Mesothelial cell of epicardium (in vitro differentiated cells): ENCODE data around the gene TMEM229A. TPM values are rescaled to one million over a fixed set of nuclear protein-coding genes. Genes with fewer than 3 reads are reported as not detected.

ENCODE experiments used
- DNase-seq, 2 experiments: peaks; one replicate each; pipeline ENCODE4 v3.0.0; 2021; ENCODE audit warnings: low spot score in 2 of 2; ENCODE audit not compliant: unreplicated experiment in 2 of 2
- H3K27ac Mint-ChIP-seq: 2 replicates; pipeline ENCODE4 v1.8.0; 2021; ENCODE audit warnings: mixed read lengths
- H3K27me3 Mint-ChIP-seq: 2 replicates; pipeline ENCODE4 v1.8.0; 2021; ENCODE audit warnings: low read depth, mixed read lengths
- H3K36me3 Mint-ChIP-seq: 2 replicates; pipeline ENCODE4 v1.8.0; 2021; ENCODE audit warnings: mixed read lengths
- H3K4me1 Mint-ChIP-seq: 2 replicates; pipeline ENCODE4 v1.8.0; 2021; ENCODE audit warnings: mixed read lengths
- H3K4me3 Mint-ChIP-seq: 2 replicates; pipeline ENCODE4 v1.8.0; 2021; ENCODE audit warnings: mild to moderate bottlenecking, moderate library complexity, mixed read lengths
- H3K9me3 Mint-ChIP-seq: 2 replicates; pipeline ENCODE4 v1.8.0; 2021; ENCODE audit warnings: mixed read lengths
- total RNA-seq: library from RNA; stranded (reverse); gene quantifications from 3 replicates; pipeline ENCODE4 v1.2.1, GENCODE V29; 2021
- TF ChIP-seq, protein P1 (sequence below): fragments of 200-600 bp; sonication (generic); IDR thresholded peaks from one replicate; pipeline ENCODE4 v1.5.0; 2021; ENCODE audit warnings: antibody characterized with exemption; ENCODE audit not compliant: unreplicated experiment

Gene TMEM229A
- total RNA-seq, 1 donor from 2014 or later: 0.69 TPM

DNA sequence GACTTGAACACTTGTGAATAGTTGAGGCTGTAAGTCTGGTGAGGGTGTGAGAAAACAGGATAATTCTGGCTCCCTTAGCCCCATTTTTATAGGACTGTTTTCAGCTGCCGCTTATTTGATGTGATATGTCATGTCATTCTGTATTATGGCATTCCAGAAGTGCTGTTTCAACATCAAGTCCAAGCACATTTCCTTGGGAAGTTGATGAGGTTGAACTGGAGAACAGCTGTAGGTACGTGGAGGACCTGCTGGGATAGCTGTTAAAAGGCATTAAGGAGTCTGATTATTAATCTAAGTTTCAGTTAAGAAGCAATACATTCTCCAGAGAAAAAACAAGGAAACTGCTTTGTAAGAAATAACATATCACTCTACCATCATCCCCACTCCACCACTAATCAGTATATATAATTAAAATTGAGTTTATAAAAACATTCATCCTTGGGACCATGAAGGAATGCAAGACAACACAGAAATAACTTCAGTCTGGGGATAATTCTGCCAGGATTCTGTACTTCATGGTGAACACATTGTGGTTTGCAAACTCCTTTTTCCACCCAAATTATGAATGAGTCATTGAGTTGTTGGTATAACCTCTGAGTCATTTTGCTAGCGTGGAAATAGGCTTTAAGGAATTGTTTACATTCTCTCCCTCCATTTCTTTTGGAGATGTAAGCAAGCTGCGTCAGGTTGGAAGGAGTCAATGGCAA is 39.9 kb upstream of the TMEM229A start:
- TF ChIP-seq, protein P1, sequence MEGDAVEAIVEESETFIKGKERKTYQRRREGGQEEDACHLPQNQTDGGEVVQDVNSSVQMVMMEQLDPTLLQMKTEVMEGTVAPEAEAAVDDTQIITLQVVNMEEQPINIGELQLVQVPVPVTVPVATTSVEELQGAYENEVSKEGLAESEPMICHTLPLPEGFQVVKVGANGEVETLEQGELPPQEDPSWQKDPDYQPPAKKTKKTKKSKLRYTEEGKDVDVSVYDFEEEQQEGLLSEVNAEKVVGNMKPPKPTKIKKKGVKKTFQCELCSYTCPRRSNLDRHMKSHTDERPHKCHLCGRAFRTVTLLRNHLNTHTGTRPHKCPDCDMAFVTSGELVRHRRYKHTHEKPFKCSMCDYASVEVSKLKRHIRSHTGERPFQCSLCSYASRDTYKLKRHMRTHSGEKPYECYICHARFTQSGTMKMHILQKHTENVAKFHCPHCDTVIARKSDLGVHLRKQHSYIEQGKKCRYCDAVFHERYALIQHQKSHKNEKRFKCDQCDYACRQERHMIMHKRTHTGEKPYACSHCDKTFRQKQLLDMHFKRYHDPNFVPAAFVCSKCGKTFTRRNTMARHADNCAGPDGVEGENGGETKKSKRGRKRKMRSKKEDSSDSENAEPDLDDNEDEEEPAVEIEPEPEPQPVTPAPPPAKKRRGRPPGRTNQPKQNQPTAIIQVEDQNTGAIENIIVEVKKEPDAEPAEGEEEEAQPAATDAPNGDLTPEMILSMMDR: no peak
- Mint-ChIP-seq H3K4me1 (peaks cover 7% of the 10 kb centered on the region), H3K27me3 (no peaks in the 10 kb centered on the region), H3K27ac (no peak overlapping the region), H3K4me3 (no peak overlapping the region), H3K36me3 (no peaks in the 10 kb centered on the region), H3K9me3 (no peaks in the 10 kb centered on the region)
- DNase-seq: no peak

DNA sequence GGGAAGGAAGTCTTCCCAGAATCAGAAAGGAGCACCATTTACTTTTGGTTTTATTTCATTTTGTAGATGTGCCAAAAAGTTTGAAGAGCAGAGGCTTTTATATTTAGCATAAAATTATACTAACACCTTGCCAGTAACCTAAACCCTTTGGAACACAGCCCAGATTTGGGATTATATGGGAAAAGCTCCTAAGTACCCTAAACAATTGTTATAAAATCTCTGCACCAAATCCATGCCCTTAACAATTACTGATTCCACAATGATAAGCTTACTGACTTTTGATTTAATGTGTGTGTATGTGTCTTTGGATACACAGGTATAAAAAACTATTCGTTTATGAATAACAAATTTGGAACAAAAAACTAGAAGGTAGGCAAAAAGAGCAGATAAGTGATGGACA is 39.0 kb upstream of the TMEM229A start:
- Mint-ChIP-seq H3K9me3 (no peaks in the 10 kb centered on the region), H3K4me1 (peaks cover 7% of the 10 kb centered on the region), H3K27me3 (no peaks in the 10 kb centered on the region), H3K36me3 (no peaks in the 10 kb centered on the region), H3K27ac (no peak overlapping the region), H3K4me3 (no peak overlapping the region)
- TF ChIP-seq, protein P1: no peak
- no peak for DNase-seq

DNA sequence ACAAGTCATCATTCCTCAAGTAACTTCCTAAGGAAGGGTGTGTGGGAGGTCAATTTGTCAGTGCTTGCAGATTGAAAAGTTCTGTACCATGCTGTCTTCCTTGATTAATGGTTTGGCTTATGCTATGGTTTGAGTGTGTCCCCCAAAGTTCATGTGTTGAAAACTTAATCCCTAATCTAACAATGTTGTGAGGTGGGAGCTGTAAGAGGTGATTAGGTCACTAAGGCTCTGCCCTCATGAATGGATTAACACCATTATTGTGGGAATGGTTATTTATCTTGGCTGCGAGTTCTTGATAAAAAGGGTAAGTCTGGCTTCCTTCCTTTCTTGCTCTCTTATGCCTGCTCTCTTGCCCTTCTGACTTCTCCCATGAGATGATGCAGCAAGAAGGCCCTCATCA is 29.3 kb upstream of the TMEM229A start:
- Mint-ChIP-seq H3K4me1 (peaks cover 10% of the 10 kb centered on the region), H3K4me3 (no peak overlapping the region), H3K9me3 (no peaks in the 10 kb centered on the region), H3K27ac (no peak overlapping the region), H3K36me3 (no peaks in the 10 kb centered on the region), H3K27me3 (no peaks in the 10 kb centered on the region)
- no peak for DNase-seq
- TF ChIP-seq, protein P1: no peak

DNA sequence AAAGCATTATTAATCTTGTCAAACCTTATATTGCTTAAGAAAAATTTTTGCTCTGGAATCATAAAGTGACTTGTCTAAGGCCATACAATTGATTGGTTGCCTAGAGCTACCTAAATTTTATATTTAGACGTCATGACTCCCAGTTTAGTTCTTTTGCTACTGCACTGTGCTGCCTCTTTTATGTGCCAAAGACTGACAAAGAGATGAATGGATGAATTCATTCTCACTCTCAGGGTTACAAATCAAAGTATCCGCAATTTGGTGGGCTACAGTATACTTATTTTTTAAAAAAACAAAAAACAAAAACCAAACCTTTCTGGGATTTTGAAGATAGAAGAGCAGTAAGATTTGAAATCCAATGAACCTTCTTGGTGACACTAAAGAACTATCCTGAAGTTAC is 27.7 kb upstream of the TMEM229A start:
- DNase-seq: no peak
- Mint-ChIP-seq H3K27ac (no peak overlapping the region), H3K4me3 (no peak overlapping the region), H3K4me1 (peaks cover 10% of the 10 kb centered on the region), H3K36me3 (no peaks in the 10 kb centered on the region), H3K9me3 (no peaks in the 10 kb centered on the region), H3K27me3 (no peaks in the 10 kb centered on the region)
- TF ChIP-seq, protein P1: no peak

DNA sequence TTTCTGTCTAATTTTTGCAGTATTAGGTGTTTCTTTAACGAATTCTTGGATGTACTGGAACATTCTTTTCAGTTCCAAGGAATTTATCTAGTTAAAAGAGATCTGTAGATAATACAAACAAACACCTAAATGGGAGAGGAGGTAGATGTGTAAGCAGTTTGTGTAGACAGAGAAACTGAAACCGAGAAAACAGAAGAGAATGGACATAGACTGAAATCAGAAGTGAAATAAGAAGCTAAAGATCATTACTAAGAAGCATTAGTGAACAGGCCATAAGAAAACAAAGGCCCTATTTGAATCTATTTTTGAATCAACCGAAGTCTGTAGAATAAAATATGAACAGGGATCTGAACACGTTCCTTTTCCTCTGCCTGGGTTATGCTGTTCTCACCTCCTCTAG is 26.5 kb upstream of the TMEM229A start:
- no peaks in the 10 kb centered on the region for H3K9me3 Mint-ChIP-seq
- no peak overlapping the region for H3K4me3 Mint-ChIP-seq
- no peaks in the 10 kb centered on the region for H3K36me3 Mint-ChIP-seq
- H3K27ac Mint-ChIP-seq: no peak overlapping the region
- TF ChIP-seq, protein P1: no peak
- peaks cover 10% of the 10 kb centered on the region for H3K4me1 Mint-ChIP-seq
- no peaks in the 10 kb centered on the region for H3K27me3 Mint-ChIP-seq
- DNase-seq: no peak

DNA sequence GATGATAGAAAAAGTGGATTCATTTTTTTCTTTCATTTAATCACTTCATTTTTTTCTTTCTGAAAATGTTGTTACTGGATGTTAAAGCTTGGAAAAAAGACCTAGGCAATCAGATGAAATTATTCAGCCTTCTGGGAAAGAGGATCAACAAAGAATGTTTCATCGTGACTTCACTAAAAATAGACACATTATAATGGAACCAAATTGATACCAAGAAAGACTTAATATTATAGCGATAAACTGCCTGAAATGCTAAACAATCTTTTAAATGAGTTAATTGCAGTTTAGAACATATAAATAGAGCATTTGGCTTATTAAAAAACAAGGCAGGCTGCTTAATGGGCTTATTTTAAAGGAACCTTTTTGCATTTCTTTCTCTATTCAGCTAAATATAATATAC is 25.6 kb upstream of the TMEM229A start:
- peaks cover 5% of the 10 kb centered on the region for H3K4me1 Mint-ChIP-seq
- no peaks in the 10 kb centered on the region for H3K36me3 Mint-ChIP-seq
- no peaks in the 10 kb centered on the region for H3K9me3 Mint-ChIP-seq
- H3K27me3 Mint-ChIP-seq: no peaks in the 10 kb centered on the region
- DNase-seq: no peak
- TF ChIP-seq, protein P1: no peak
- H3K4me3 Mint-ChIP-seq: no peak overlapping the region
- H3K27ac Mint-ChIP-seq: no peak overlapping the region
